ENCODE data around the gene EXOC6B. TPM values are rescaled to one million over a fixed set of nuclear protein-coding genes. Genes with fewer than 3 reads are reported as not detected.

Gene EXOC6B
- polyA plus RNA-seq, 2 of the 4 experiments (the other 2 are of a cell fraction): 15.5 to 24.7 TPM

- no peak for TF ChIP-seq PHF8 (IDR thresholded peaks at IDR 0.05; ENCODE audit: borderline replicate concordance, low read depth)
- no peak for TF ChIP-seq HDAC2 (IDR thresholded peaks at IDR 0.05)
- no peak for TF ChIP-seq HOXB5 (CRISPR knock-in tag; IDR thresholded peaks at IDR 0.05)
- TF ChIP-seq RAD21 (conservative IDR thresholded peaks at IDR 0.05 in 1 of 2, IDR thresholded peaks at IDR 0.05 in 1 of 2): no peak
- peak; percentile 81 for TF ChIP-seq MAFK (IDR thresholded peaks at IDR 0.05; ENCODE audit: partially characterized antibody)
- TF ChIP-seq CBX8 (IDR thresholded peaks at IDR 0.05): no peak
- H3K4me2 ChIP-seq: no peak overlapping the region
These were observed 3.9 kb downstream of the EXOC6B start for GRCh38 chr2:72821983-72822382.

DNA sequence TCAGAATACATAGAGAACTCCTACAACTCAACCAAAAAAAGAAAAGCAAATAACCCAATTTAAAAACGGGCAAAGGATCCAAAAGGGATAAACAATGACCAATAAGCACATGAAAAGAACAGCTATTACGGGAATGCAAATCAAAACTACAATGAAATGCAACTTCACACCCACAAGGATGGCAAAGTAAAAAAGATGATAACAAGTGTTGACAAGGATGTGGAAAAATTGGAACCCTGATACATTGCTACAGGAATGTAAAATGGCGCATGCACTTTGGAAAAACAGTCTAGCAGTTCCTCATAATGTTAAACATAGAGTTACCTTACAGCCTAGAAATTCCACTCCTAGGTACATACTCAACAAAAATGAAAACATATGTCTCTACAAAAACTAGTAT, 4.7 kb downstream of the EXOC6B start:
- DNase-seq (ENCODE audit: low read depth in 1 of 2, low spot score in 1 of 2) (no peak), FAIRE-seq (no peak), ATAC-seq (no peak)
- no peak overlapping the region for H3K4me2 ChIP-seq
- no peaks in the 10 kb centered on the region for H3K9me3 ChIP-seq
- no peak overlapping the region for H3K4me3 ChIP-seq
- H3K4me1 ChIP-seq: peaks cover 40% of the 10 kb centered on the region
- POLR2A ChIA-PET: no interaction called here
- CTCF ChIA-PET: interaction anchor here (0.6 to 3.6 kb wide), 3 partner anchors 38 to 63 kb away, joined by 3 to 21 read pairs (median 11); no protein-coding TSS in a partner anchor
- no peak for TF ChIP-seq HES2 (IDR thresholded peaks at IDR 0.05)
- no peak for TF ChIP-seq ZC3H11A (IDR thresholded peaks at IDR 0.05)
- TF ChIP-seq ZSCAN20 (CRISPR knock-in tag; IDR thresholded peaks at IDR 0.05): no peak
- no peak for TF ChIP-seq FOXS1 (CRISPR knock-in tag; IDR thresholded peaks at IDR 0.05)
- TF ChIP-seq NFE2L2 (conservative IDR thresholded peaks at IDR 0.05; ENCODE audit: low read length): no peak
- no peak for TF ChIP-seq RAD21 (conservative IDR thresholded peaks at IDR 0.05 in 1 of 2, IDR thresholded peaks at IDR 0.05 in 1 of 2)
- no peak for TF ChIP-seq FOSL2 (IDR thresholded peaks at IDR 0.05)
- TF ChIP-seq FOSL2 (CRISPR knock-in tag; IDR thresholded peaks at IDR 0.05): no peak
- TF ChIP-seq, protein P1, sequence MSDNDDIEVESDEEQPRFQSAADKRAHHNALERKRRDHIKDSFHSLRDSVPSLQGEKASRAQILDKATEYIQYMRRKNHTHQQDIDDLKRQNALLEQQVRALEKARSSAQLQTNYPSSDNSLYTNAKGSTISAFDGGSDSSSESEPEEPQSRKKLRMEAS (IDR thresholded peaks at IDR 0.05): no peak
- no peak for TF ChIP-seq ZFP36 (IDR thresholded peaks at IDR 0.05; ENCODE audit: borderline replicate concordance, partially characterized antibody)
- no peak for TF ChIP-seq PBX3 (IDR thresholded peaks at IDR 0.05)
- TF ChIP-seq FOSB (CRISPR knock-in tag; IDR thresholded peaks at IDR 0.05): no peak
- TF ChIP-seq, protein P2, sequence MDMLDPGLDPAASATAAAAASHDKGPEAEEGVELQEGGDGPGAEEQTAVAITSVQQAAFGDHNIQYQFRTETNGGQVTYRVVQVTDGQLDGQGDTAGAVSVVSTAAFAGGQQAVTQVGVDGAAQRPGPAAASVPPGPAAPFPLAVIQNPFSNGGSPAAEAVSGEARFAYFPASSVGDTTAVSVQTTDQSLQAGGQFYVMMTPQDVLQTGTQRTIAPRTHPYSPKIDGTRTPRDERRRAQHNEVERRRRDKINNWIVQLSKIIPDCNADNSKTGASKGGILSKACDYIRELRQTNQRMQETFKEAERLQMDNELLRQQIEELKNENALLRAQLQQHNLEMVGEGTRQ (IDR thresholded peaks at IDR 0.05): no peak
- no peak for TF ChIP-seq CBX2 (IDR thresholded peaks at IDR 0.05; ENCODE audit: borderline replicate concordance, low read depth)
- no peak for TF ChIP-seq CBX8 (IDR thresholded peaks at IDR 0.05)
- H3K27ac ChIP-seq: no peak overlapping the region
- WGBS (ENCODE audit: missing lambda C conversion rate): 94% methylated on average over 3 of the region's 3 CpGs

More at GRCh38 chr2:72821983-72822382, 3.9 kb downstream of the EXOC6B start:
- Histone ChIP-seq H3K4me3 (no peak overlapping the region), H3K4me1 (peaks cover 34% of the 10 kb centered on the region), H3K9me3 (no peaks in the 10 kb centered on the region), H3K27ac (no peak overlapping the region)
- no peak for ATAC-seq
- ChIA-PET CTCF (interaction anchor here (1.7 to 3.6 kb wide), 3 partner anchors 37 to 71 kb away, joined by 6 to 21 read pairs (median 11); no protein-coding TSS in a partner anchor), POLR2A (no interaction called here)
- DNase-seq (ENCODE audit: low read depth in 1 of 2, low spot score in 1 of 2): no peak
- no peak for FAIRE-seq

DNA sequence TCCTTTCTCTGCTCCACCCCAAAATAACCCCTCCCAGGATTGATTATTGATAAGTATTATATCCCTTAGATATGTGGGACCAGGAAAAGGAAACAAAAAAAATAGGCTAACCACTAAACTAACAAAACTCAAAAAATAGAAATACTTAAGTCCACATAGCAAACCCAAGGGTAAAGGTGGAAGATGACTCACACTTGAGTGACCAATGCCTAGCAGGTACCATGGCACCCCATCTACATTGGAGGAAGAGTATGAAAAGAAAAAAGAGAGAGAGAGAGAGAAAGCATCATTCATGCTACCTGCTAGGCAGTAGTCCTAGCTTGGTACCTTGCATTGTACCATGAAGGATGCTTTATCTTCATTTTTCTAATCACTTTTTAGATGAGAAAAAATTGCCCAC, 6.3 kb downstream of the EXOC6B start:
- DNase-seq (ENCODE audit: low read depth in 1 of 2, low spot score in 1 of 2): no peak
- ChIA-PET CTCF (interaction anchor here (1.5 to 3.6 kb wide), 3 partner anchors 40 to 358 kb away, joined by 4 to 21 read pairs (median 8); no protein-coding TSS in a partner anchor), POLR2A (no interaction called here)
- TF ChIP-seq REST (IDR thresholded peaks at IDR 0.05): no peak
- no peak for TF ChIP-seq RFX5 (IDR thresholded peaks at IDR 0.05)
- TF ChIP-seq HEYL (CRISPR knock-in tag; IDR thresholded peaks at IDR 0.05): no peak
- TF ChIP-seq ZSCAN20 (CRISPR knock-in tag; IDR thresholded peaks at IDR 0.05): no peak
- TF ChIP-seq MAFK (IDR thresholded peaks at IDR 0.05; ENCODE audit: partially characterized antibody): no peak
- peak; percentile 61 for FAIRE-seq
- H3K4me2 ChIP-seq: 0 out of 3 replicates have a peak overlapping the region, but pooled peaks have one; percentile 5
- H3K27ac ChIP-seq: no peak overlapping the region
- ATAC-seq: no peak
- H3K9me3 ChIP-seq: no peaks in the 10 kb centered on the region
- H3K4me1 ChIP-seq: peaks cover 43% of the 10 kb centered on the region
- no peak overlapping the region for H3K4me3 ChIP-seq
